Kidney capillary endothelial cell (primary cell): Measurements from ENCODE around the gene PLAA.
"Not testable (repeated sequence)": the region's sequence is repeated elsewhere in the genome, so short reads cannot be mapped to it uniquely, and the experiment has no call there.

Source experiments
- DNase-seq: peaks from one replicate; pipeline ENCODE4 v3.0.0-alpha.2; 2018; ENCODE audit warnings: low spot score

PLAA gene

DNA sequence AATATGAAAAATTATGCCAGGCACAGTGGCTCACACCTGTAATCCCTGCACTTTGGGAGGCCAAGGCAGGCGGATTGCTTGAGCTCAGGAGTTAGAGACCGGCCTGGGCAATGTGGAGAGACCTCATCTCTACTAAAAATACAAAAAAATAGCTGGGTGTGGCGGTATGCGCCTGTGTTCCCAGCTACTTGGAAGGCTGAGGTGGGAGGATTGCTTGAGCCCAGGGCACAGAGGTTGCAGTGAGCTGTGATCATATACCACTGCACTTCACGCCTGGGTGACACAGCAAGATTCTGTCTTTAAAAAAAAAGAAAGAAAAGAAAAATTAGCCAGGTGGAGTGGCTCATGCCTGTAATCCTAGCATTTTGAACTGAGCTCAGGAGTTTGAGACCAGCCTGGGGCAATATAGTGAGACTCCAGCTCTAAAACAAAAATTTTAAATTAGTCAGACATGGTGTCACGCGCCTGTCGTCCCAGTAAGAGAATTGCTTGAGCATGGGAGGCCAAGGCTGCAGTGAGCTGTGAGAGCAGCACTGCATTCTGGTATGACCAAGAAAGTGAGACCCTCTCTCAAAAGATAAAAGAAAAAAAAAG is 18.0 kb downstream of the PLAA start:
- DNase-seq: no peak

DNA sequence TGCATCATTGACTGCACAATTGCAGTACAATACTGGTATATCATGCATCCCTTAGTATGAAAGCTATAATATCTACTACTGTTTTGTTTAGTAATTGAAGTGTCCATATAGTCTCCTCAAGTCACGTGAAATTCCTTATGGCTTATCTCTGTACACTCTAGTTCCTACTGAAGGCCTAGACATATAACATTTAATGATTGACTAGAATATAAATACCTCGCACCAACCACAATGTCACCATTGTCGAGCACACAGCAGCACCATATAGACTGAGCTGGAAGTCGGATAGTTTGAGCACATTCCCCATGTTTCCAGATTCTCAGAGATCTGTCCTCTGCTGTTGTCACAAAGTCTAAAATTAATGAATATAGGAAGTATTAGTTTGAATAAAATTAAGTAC is 21.4 kb downstream of the PLAA start:
- no peak for DNase-seq

GRCh38 chr9:26919698-26920097 is 27.3 kb downstream of the PLAA start:
- no peak for DNase-seq

GRCh38 chr9:26913138-26913668 is 33.8 kb downstream of the PLAA start:
- DNase-seq: no peak

DNA sequence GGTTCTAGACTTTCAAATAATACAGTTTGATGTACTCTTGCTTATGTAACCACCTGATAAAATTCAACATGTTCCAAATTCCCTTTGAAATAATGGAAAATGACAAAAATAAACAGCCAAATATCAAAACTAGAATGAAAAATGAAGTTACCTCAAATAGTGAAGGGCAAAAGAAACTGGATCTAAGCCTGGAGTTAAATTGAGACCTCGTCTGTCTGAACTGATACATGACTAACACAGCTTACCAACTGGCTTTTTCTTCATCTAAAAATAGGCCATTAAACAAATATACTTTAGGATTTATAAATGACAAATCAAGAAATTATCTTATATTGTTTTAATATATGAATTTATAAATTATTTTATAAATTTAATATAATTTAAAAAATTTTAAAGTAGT is 42.4 kb downstream of the PLAA start:
- no peak for DNase-seq

- DNase-seq: no peak
Observed at GRCh38 chr9:26904070-26904469, 43.0 kb downstream of the PLAA start.

DNA sequence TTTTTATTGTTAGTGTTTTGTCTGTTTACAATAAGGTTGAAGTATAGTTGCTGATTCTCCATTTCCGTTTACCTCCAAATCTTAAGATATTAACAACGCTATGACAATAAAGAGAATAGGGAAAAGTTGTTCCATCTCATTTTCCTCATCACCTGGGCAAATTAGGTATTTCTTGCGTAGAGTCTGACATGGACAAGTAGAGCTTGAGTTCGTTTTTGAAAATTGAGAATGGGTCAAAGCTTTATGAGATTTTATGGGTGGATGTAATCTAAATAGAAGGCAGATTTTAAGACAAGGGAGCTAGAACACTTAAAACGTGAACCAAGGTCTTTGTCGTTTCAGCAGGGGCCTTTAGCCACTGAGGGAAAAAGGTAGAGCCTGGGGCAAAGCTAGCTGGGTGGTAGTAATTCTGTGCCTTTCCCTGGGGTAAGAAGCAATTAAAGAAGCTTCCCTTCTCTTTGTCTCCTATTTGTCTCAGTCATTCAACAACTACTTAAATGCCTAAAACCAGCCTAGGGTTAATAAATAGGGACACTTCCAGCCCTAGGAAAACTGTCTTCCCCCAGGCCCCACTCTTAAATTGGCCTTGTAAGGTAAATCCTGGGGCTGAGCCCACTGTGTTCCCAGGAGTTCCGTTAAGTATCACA is 53.9 kb downstream of the PLAA start:
- no peak for DNase-seq

GRCh38 chr9:26892251-26893029 is 54.6 kb downstream of the PLAA start, which contains the start of gene CAAP1:
CAAP1 (minus strand) TSS chr9:26892802; CDS start chr9:26892715, 87 bp downstream.
- peak; percentile 87 for DNase-seq

GRCh38 chr9:26891726-26892125 is 55.3 kb downstream of the PLAA start:
- peak; percentile 11 for DNase-seq

DNA sequence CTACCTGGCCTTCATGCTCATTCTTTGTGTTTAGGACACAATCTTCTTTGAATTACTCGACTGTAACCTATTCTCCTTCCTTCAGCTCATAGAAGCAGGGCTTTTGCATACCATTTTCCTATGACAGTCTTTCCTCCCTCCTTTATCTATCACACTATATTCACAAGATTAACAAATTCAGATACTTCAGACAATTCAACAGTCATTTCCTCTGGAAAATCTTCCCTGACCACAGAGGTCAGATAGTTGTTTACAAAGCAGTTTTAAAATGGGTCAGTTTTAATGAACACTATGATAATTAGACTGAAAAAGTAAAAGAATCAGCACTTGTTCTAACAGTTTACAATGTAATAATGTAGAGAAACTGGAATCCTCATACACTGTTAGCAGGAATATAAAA is 58.8 kb downstream of the PLAA start:
- no peak for DNase-seq

GRCh38 chr9:26882154-26882553 is 64.9 kb downstream of the PLAA start:
- DNase-seq: no peak

DNA sequence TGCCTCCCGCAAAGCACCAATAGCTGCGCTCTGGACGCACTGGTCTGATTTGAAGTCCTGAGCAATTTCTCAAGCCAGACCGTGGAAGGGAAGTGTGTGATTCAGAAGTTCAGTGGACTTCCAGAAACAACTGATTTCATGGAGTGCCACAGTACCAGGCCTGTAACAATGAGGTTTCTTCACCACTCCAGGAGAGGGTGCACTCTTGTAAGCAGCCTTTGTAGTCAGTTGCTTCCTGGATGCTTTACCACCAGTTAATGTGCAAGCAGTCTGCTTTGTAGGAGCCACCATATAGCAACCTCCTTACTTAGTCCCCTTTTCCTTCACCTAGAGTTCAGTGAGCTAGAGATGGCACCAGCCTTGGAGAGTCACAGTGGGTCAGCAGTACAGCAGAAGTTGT is 66.8 kb downstream of the PLAA start:
- DNase-seq: no peak

DNA sequence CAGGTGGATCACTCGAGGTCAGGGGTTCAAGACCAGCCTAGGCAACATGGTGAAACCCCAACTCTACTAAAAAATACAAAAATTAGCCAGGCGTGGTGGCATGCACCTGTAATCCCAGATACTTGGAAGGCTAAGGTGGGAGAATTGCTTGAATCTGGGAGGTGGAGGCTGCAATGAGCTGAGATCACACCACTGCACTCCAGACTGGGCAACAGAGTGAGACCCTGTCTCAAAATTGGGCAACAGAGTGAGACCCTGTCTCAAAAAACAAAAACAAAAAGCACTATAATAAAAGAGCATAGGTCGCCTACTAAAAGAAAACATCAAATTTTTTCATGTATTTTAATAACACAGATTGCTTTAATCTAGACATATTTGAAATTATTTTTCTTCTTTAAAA is 71.9 kb downstream of the PLAA start:
- not testable (repeated sequence) for DNase-seq

DNA sequence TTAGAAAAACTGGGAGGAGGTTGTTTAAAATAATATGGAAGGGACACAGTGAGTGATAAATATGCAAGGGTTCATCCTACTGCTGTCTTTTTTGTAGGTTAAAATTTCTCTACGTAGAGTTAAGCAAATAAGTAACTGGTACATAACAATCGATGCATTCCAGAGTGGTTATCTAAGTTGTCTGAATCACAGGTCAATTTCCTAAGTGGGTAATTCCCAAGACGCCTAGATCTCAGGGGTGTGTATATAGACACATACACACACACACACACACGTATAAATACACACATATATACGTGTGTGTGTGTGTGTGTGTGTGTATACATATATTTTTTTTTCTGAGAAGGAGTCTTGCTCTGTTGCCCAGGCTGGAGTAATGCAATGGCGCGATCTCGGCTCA is 76.8 kb downstream of the PLAA start:
- no peak for DNase-seq

GRCh38 chr9:26863074-26863473 is 84.0 kb downstream of the PLAA start:
- peak; percentile 20 for DNase-seq

DNA sequence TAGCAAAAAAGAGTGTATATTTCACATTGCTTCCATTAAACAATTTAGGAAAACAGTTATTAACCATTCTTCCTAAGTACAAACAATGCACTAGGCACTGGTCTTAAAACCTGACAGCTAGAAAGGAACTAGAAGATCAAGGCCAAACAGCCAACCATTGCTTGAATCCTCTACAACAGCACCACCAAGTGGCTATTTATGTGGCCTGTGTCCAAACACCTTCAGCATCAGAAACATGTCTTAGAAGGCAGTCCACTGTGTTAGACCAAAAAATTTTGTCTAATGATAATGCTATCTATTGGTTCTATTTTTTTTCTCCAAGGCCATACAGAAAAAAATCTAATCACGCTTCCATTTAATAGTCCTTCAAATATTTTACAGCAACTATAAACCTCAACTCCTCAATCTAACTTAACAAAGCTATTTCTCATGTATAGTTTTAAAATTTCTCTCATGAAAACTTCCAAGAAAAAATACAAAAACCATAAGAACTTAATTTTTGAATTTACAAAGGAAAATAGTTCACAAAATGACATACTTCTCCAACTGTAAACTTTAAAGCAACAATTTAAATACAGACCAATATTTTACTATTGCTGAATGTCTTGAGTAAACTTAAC is 90.5 kb downstream of the PLAA start:
- DNase-seq: peak; percentile 58
